Kidney epithelial cell (primary cell): ENCODE data around the gene CCDC83. TPM values are rescaled to one million over a fixed set of nuclear protein-coding genes. Genes with fewer than 3 reads are reported as not detected.
"Not testable (repeated sequence)": the region's sequence is repeated elsewhere in the genome, so short reads cannot be mapped to it uniquely, and the experiment has no call there.

Experiments used
- DNase-seq: peaks from one replicate; pipeline ENCODE4 v3.0.0-alpha.2; 2010; ENCODE audit warnings: low read depth
- H3K27me3 ChIP-seq: 2 replicates; pipeline ENCODE4 v1.6.0; 2011; ENCODE audit warnings: low read length; ENCODE audit not compliant: control insufficient read depth, insufficient read depth
- H3K36me3 ChIP-seq: 2 replicates; pipeline ENCODE4 v1.5.1; 2011; ENCODE audit warnings: low read length; ENCODE audit not compliant: control insufficient read depth, insufficient read depth
- H3K4me3 ChIP-seq: 2 replicates; pipeline ENCODE4 v1.5.1; 2011; ENCODE audit warnings: low read depth, mild to moderate bottlenecking, control low read depth, low read length
- total RNA-seq: library from RNA; depleted of rRNA; stranded (reverse); fragments of >200 nt; gene quantifications from 2 replicates; pipeline ENCODE4 v1.2.3, GENCODE V29; 2015
- TF ChIP-seq, protein P1 (sequence below): IDR thresholded peaks from 2 replicates; pipeline ENCODE4 v1.5.1; 2011; ENCODE audit warnings: mild to moderate bottlenecking, moderate library complexity, low read length, control low read depth, inconsistent platforms; ENCODE audit not compliant: insufficient read depth, poor library complexity, severe bottlenecking

The CCDC83 gene
- total RNA-seq, 1 donor from 2014 or later: not detected

GRCh38 chr11:85914425-85914824, 59.2 kb downstream of the CCDC83 start:
- TF ChIP-seq, protein P1, sequence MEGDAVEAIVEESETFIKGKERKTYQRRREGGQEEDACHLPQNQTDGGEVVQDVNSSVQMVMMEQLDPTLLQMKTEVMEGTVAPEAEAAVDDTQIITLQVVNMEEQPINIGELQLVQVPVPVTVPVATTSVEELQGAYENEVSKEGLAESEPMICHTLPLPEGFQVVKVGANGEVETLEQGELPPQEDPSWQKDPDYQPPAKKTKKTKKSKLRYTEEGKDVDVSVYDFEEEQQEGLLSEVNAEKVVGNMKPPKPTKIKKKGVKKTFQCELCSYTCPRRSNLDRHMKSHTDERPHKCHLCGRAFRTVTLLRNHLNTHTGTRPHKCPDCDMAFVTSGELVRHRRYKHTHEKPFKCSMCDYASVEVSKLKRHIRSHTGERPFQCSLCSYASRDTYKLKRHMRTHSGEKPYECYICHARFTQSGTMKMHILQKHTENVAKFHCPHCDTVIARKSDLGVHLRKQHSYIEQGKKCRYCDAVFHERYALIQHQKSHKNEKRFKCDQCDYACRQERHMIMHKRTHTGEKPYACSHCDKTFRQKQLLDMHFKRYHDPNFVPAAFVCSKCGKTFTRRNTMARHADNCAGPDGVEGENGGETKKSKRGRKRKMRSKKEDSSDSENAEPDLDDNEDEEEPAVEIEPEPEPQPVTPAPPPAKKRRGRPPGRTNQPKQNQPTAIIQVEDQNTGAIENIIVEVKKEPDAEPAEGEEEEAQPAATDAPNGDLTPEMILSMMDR: no peak
- no peak overlapping the region for H3K4me3 ChIP-seq
- no peaks in the 10 kb centered on the region for H3K36me3 ChIP-seq
- no peak for DNase-seq
- no peaks in the 10 kb centered on the region for H3K27me3 ChIP-seq

DNA sequence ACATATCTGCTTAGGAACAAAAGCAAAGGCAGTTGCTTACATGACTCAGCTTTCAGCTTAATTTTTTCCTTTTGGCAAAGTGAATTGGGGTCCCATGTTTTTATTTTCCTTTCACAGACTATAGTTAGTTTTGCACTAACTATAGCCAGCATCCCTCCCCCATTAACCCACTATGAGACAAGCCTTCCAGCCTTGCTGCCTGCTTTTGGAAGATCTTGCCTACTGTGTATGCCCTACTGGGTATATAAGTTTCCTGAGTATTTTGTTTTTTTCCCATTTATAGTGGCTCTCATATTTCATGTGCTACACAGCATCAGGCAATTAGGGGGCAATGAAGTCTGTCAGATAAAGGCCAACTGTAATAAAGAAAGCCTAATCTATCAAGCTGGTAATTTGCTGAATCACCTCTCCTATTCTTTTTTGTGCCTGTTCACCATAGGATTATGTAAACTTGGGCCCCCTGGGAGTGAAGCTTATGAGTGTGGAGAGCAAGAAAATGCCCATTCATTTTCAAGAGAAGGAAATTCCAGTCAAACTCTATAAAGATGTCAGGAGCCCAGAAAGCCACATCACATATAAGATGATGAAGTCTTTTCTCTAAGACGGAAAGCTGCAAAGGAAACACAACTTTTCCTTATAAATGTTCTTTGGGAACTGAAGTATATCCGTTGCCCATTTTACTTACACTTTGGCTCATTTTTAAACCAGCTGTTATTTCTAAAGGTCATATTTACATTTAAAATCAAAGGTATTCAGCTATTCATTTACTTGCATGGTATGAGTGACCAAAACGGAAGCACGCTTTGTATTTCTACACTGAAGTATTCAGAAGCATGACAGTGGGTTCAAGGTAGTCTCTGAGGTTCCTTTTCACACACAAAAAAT, 64.0 kb downstream of the CCDC83 start:
- Histone ChIP-seq H3K4me3 (no peak overlapping the region), H3K36me3 (no peaks in the 10 kb centered on the region), H3K27me3 (no peaks in the 10 kb centered on the region)
- TF ChIP-seq, protein P1: no peak
- no peak for DNase-seq

DNA sequence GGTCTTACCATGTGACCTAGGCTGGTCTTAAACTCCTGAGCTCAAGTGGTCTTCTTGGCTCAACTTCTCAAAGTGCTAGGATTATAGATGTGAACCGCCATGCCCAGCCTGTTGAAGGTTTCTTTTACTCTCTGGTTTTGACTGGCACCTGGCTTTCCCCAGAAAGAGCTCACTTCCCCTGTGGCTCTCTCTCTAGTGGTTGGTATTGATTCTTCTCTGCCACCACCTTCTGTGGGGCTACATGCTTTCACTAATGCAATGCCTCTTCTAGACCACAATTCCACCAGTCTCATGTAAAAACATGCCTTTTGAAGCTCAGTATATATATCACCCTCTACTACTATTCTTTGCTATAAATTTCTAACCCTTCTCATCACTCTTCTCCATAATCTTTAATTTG, 67.2 kb downstream of the CCDC83 start:
- Histone ChIP-seq H3K36me3 (no peaks in the 10 kb centered on the region), H3K27me3 (no peaks in the 10 kb centered on the region), H3K4me3 (no peak overlapping the region)
- no peak for DNase-seq
- TF ChIP-seq, protein P1: no peak

- TF ChIP-seq, protein P1: no peak
- Histone ChIP-seq H3K27me3 (no peaks in the 10 kb centered on the region), H3K36me3 (no peaks in the 10 kb centered on the region), H3K4me3 (no peak overlapping the region)
- no peak for DNase-seq
Observed at GRCh38 chr11:85923455-85923854, 68.3 kb downstream of the CCDC83 start.

- not testable (repeated sequence) for H3K36me3 ChIP-seq, DNase-seq, H3K27me3 ChIP-seq
Observed at GRCh38 chr11:85926653-85927214, 71.6 kb downstream of the CCDC83 start.

GRCh38 chr11:85930879-85931366, 75.7 kb downstream of the CCDC83 start:
- Histone ChIP-seq H3K4me3 (no peak overlapping the region), H3K36me3 (no peaks in the 10 kb centered on the region), H3K27me3 (no peaks in the 10 kb centered on the region)
- TF ChIP-seq, protein P1: no peak
- DNase-seq: no peak

More at GRCh38 chr11:85926653-85927214, 71.6 kb downstream of the CCDC83 start:
- not testable (repeated sequence) for H3K4me3 ChIP-seq
